Body of pancreas (tissue), 4 donors: ENCODE results near the gene ZNF576. TPM values are rescaled to one million over a fixed set of nuclear protein-coding genes. Genes with fewer than 3 reads are reported as not detected.

Source experiments
- ATAC-seq: fragments of 150-250 bp; one replicate; pipeline ENCODE4 v1.9.1; 2016
- DNase-seq, 4 donors: peaks; one replicate each; pipeline ENCODE4 v3.0.0-alpha.2; 2019
- H3K27ac ChIP-seq, 4 donors: fragments of 200-600 bp; sonication (generic); 1 replicate in 3 of 4; 2 replicates in 1 of 4; pipeline versions ENCODE4 v1.5.1 to v1.6.1; 2016 to 2019; ENCODE audit warnings: mild to moderate bottlenecking in 1 of 4, mixed read lengths in 1 of 4, moderate library complexity in 1 of 4
- H3K27me3 ChIP-seq, 2 donors: fragments of 200-600 bp; sonication (generic); one replicate each; pipeline ENCODE4 v1.6.0; 2016; ENCODE audit warnings: mild to moderate bottlenecking in 1 of 2
- H3K36me3 ChIP-seq, 2 donors: fragments of 200-600 bp; sonication (generic); replicated peaks in 1 of 2; 2 replicates each; pipeline ENCODE4 v1.5.1; 2016; ENCODE audit warnings: low read depth in 2 of 2; ENCODE audit not compliant: insufficient read depth in 1 of 2
- H3K4me1 ChIP-seq: fragments of 200-600 bp; sonication (generic); one replicate; pipeline ENCODE4 v1.6.0; 2016
- H3K4me3 ChIP-seq, 2 donors: fragments of 200-600 bp; sonication (generic); 1 replicate in 1 of 2; 2 replicates in 1 of 2; pipeline ENCODE4 v1.5.1; 2016 to 2019
- H3K9me3 ChIP-seq, 3 donors: fragments of 200-600 bp; sonication (generic); 1 replicate in 2 of 3; 2 replicates in 1 of 3; pipeline ENCODE4 v1.5.1; 2016
- POLR2A ChIP-seq, 3 donors: fragments of 450-650 bp; IDR thresholded peaks; one replicate each; pipeline ENCODE4 v1.6.1; 2016; ENCODE audit warnings: antibody characterized with exemption in 3 of 3, mild to moderate bottlenecking in 2 of 3
- WGBS, 2 donors: methylation state at CpG; one replicate each; pipeline ENCODE4 v1.1.5; 2017; 5-methylcytosine and 5-hydroxymethylcytosine counted together
- intact Hi-C: fragments of 100-400 bp; cut with DNase I; formaldehyde crosslinking; loops from one replicate; pipeline ENCODE4 v1.15.1; 2023
- total RNA-seq, 2 donors: library from RNA; depleted of rRNA; stranded (reverse); fragments of >200 nt; gene quantifications; one replicate each; pipeline ENCODE4 v1.1.0, GENCODE V29; 2016
- TF ChIP-seq, protein P1 (sequence below), 7 experiments: fragments of 450-650 bp in 4 of 7; fragments of 200-600 bp in 3 of 7; sonication (generic) in 3 of 7; IDR thresholded peaks; one replicate each; pipeline ENCODE4 v1.5.1; 2016 to 2019; ENCODE audit warnings: antibody characterized with exemption in 7 of 7

ZNF576 gene
- total RNA-seq, 2 donors from 2014 or later, result 4.6 to 8.6 TPM

DNA sequence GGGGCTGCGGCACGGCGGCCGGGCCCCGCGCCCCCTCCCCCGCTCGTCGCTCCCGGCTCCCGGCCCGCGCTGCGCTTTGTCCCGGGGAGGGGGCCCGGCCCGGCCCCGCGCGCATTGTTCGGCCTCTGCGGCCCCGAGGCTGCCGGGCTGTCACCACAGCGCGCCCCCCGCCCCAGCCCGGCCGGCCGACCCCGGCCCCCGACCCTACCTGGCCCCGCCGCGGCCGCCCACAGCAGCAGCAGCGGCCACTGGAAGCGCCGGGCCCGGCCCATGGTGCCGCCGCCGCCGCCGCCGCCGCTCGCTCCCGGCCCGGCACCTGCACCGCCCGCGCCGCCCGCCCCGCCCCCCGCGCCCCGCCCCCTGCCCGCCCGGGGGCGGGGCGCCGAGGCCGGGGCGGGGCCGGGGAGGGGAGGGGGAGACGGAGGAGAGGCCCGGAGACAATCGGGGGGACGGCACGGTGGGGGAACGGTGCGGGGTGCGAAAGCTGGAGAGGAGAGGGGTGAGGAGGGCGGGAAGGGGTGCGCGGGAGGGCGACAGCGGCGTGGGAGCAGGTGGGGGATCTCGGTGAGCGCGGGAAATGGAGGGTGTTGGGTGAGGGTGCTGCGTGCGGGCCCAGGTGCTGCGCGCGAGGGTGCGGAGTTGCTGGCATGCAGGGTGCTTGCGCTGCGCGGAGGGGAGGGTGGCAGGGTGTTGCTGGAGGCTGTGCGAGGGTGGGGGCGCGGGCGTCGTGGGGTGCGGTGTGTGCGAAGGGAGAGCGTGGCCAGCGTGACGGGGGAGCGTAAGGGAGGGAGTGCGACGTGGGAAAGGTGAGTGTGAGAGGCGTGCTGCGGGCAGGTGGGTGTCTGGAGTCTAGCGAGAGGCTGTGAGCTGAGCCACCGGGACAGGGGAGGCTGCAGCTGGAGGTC lies 43.4 kb downstream of the ZNF576 start, which contains the start of gene CADM4:
Gene CADM4 (minus strand): TSS at position 332 of the 905 bp plus-strand sequence. CDS start 60 bp downstream, at position 272.
- no peaks in the 10 kb centered on the region for H3K27me3 ChIP-seq
- no peaks in the 10 kb centered on the region for H3K36me3 ChIP-seq
- peak within 1 kb of the TSS in 1 of 4 donors; percentile 38 for H3K27ac ChIP-seq
- H3K9me3 ChIP-seq, result no peaks in the 10 kb centered on the region
- WGBS, 2 donors, result 0 to 1% methylated on average over 29 to 83 of the region's 110 CpGs
- TF ChIP-seq POLR2A (IDR thresholded peaks at IDR 0.05), result peak in 1 of 3 donors; percentile 32
- TF ChIP-seq, protein P1, sequence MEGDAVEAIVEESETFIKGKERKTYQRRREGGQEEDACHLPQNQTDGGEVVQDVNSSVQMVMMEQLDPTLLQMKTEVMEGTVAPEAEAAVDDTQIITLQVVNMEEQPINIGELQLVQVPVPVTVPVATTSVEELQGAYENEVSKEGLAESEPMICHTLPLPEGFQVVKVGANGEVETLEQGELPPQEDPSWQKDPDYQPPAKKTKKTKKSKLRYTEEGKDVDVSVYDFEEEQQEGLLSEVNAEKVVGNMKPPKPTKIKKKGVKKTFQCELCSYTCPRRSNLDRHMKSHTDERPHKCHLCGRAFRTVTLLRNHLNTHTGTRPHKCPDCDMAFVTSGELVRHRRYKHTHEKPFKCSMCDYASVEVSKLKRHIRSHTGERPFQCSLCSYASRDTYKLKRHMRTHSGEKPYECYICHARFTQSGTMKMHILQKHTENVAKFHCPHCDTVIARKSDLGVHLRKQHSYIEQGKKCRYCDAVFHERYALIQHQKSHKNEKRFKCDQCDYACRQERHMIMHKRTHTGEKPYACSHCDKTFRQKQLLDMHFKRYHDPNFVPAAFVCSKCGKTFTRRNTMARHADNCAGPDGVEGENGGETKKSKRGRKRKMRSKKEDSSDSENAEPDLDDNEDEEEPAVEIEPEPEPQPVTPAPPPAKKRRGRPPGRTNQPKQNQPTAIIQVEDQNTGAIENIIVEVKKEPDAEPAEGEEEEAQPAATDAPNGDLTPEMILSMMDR (IDR thresholded peaks at IDR 0.05), result no peak
- H3K4me3 ChIP-seq, result peak within 1 kb of the TSS; percentile 41 to 47
- peaks cover 18% of the 10 kb centered on the region for H3K4me1 ChIP-seq
- intact Hi-C loops, result no loop called here
- ATAC-seq (peak; percentile 85), DNase-seq (peak; percentile 43 to 57 (median 52))

DNA sequence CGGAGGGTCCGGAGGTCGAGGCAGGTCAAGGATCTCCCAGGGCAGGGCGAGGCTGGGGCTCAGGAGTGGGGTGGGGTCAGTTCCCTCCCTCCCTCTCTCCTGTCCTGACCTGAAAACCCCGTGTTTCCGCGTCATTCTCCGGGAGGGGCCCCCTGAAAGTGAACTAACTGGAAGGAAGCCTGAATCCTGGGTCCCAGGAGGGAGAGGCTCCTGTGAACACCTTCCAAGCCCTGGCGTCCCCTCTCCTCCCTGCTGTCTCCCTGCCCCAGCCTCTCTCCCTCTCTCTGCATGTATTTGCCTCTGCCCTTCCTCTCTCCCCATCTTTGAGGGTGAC lies 44.0 kb downstream of the ZNF576 start:
- H3K27ac ChIP-seq, result no peak overlapping the region
- H3K27me3 ChIP-seq, result no peaks in the 10 kb centered on the region
- H3K4me3 ChIP-seq, result peak overlapping the region in 1 of 2 donors; percentile 41
- no peaks in the 10 kb centered on the region for H3K36me3 ChIP-seq
- no peak for TF ChIP-seq POLR2A (IDR thresholded peaks at IDR 0.05)
- TF ChIP-seq, protein P1 (IDR thresholded peaks at IDR 0.05), result no peak
- DNase-seq, result no peak
- WGBS, 2 donors, result 7 to 8% methylated on average over 9 of the region's 9 CpGs
- peaks cover 15% of the 10 kb centered on the region for H3K4me1 ChIP-seq
- intact Hi-C loops, result no loop called here
- no peak for ATAC-seq
- H3K9me3 ChIP-seq, result no peaks in the 10 kb centered on the region

DNA sequence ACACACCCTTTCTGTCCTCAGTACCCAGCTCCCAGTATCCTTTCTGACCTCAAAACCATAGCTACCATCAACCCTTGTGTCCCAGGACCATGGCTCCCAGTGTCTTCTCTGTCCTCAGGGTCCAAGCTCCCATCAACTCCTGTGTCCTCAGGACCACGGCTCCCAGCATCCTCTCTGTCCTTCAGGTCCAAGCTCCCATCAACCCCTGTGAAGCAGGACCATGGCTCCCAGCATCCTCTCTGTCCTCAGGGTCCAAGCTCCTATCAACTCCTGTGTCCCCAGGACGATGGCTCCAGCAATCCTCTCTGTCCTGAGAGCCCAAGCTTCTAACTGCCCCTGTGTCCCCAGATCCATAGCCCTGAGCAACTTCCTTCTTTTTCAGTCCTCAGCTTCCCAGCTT lies 44.9 kb downstream of the ZNF576 start:
- no peak overlapping the region for H3K4me3 ChIP-seq
- H3K4me1 ChIP-seq, result peaks cover 15% of the 10 kb centered on the region
- no peaks in the 10 kb centered on the region for H3K36me3 ChIP-seq
- intact Hi-C loops, result no loop called here
- H3K27me3 ChIP-seq, result no peaks in the 10 kb centered on the region
- no peaks in the 10 kb centered on the region for H3K9me3 ChIP-seq
- no peak for DNase-seq
- 72 to 81% methylated on average over 2 of the region's 2 CpGs for WGBS, 2 donors
- H3K27ac ChIP-seq, result no peak overlapping the region
- ATAC-seq, result no peak
- no peak for TF ChIP-seq POLR2A (IDR thresholded peaks at IDR 0.05)
- TF ChIP-seq, protein P1 (IDR thresholded peaks at IDR 0.05), result no peak

DNA sequence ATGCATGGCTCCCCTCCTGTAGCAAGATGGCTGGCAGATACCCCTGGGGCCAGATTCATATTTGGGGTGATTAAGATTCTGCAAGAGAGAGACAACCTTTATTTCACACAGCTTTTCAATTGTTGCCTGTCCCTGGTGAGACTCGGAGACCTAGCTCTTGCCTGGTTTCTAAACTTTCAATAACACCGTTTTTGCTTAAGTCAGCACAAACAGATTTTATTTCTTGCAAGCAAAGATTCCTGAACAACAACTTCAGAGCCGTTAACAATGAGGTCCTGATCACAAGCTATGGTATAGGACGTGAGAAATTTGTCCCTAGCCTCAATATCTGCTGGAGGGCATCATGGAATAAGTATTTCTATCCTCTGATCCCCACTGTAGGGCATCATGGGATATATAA lies 46.1 kb downstream of the ZNF576 start:
- intact Hi-C loops, result no loop called here
- TF ChIP-seq, protein P1 (IDR thresholded peaks at IDR 0.05), result no peak
- TF ChIP-seq POLR2A (IDR thresholded peaks at IDR 0.05), result no peak
- ATAC-seq, result no peak

More for the DNA sequence above, 46.1 kb downstream of the ZNF576 start:
- H3K27me3 ChIP-seq, result no peaks in the 10 kb centered on the region
- H3K36me3 ChIP-seq, result no peaks in the 10 kb centered on the region
- DNase-seq, result no peak
- H3K9me3 ChIP-seq, result no peaks in the 10 kb centered on the region
- H3K4me1 ChIP-seq, result peaks cover 15% of the 10 kb centered on the region
- H3K27ac ChIP-seq, result no peak overlapping the region
- 74 to 82% methylated on average over 4 of the region's 4 CpGs for WGBS, 2 donors
- no peak overlapping the region for H3K4me3 ChIP-seq
